Gastroesophageal sphincter (tissue), 4 donors: ENCODE results near the gene HCFC1. TPM values are rescaled to one million over a fixed set of nuclear protein-coding genes. Genes with fewer than 3 reads are reported as not detected.

Source experiments
- ATAC-seq: fragments of 150-250 bp; one replicate; pipeline ENCODE4 v1.9.1; 2016; ENCODE audit warnings: mild to moderate bottlenecking, moderate library complexity
- H3K27ac ChIP-seq, 4 donors: fragments of 200-600 bp; sonication (generic) in 3 of 4; 1 replicate in 3 of 4; 2 replicates in 1 of 4; pipeline ENCODE4 v1.5.1; 2016 to 2019
- H3K27me3 ChIP-seq: fragments of 200-600 bp; sonication (generic); one replicate; pipeline ENCODE4 v1.5.1; 2019
- H3K36me3 ChIP-seq, 2 donors: fragments of 200-600 bp; sonication (generic); one replicate each; pipeline ENCODE4 v1.5.1; 2019; ENCODE audit warnings: control low read depth in 1 of 2
- H3K4me1 ChIP-seq, 3 donors: fragments of 200-600 bp; sonication (generic); 1 replicate in 2 of 3; 2 replicates in 1 of 3; pipeline ENCODE4 v1.5.1; 2016 to 2019; ENCODE audit warnings: control low read depth in 2 of 3
- H3K4me3 ChIP-seq, 2 donors: fragments of 200-600 bp; sonication (generic); one replicate each; pipeline ENCODE4 v1.5.1; 2019; ENCODE audit warnings: mild to moderate bottlenecking in 1 of 2, moderate library complexity in 1 of 2
- H3K9me3 ChIP-seq, 3 donors: fragments of 200-600 bp; sonication (generic); one replicate each; pipeline ENCODE4 v1.5.1; 2017 to 2019; ENCODE audit warnings: control low read depth in 2 of 3
- CTCF ChIP-seq, 4 experiments: fragments of 200-600 bp in 2 of 4; fragments of 450-650 bp in 2 of 4; sonication (generic) in 1 of 4; IDR thresholded peaks; one replicate each; pipeline ENCODE4 v1.5.1; 2017 to 2019; ENCODE audit warnings: antibody characterized with exemption in 4 of 4, mild to moderate bottlenecking in 2 of 4, moderate library complexity in 2 of 4
- EP300 ChIP-seq: sonication (generic); formaldehyde crosslinking; IDR thresholded peaks from one replicate; pipeline ENCODE4 v1.6.1; 2017; ENCODE audit warnings: antibody characterized with exemption, mild to moderate bottlenecking
- POLR2A ChIP-seq, 2 donors: fragments of 450-650 bp; IDR thresholded peaks; one replicate each; pipeline ENCODE4 v1.6.1; 2017; ENCODE audit warnings: antibody characterized with exemption in 2 of 2, mild to moderate bottlenecking in 2 of 2, moderate library complexity in 1 of 2
- POLR2AphosphoS5 ChIP-seq: sonication (generic); formaldehyde crosslinking; IDR thresholded peaks from one replicate; pipeline ENCODE4 v1.6.1; 2017; ENCODE audit warnings: antibody characterized with exemption
- WGBS, 2 donors: methylation state at CpG; one replicate each; pipeline ENCODE4 v1.1.5; 2018; ENCODE audit warnings: low coverage in 1 of 2; 5-methylcytosine and 5-hydroxymethylcytosine counted together
- total RNA-seq, 4 donors: library from RNA; depleted of rRNA; stranded (reverse); fragments of >200 nt; gene quantifications; one replicate each; pipeline ENCODE4 v1.1.0, GENCODE V29; 2016

HCFC1 gene
- total RNA-seq, 4 donors from 2014 or later = 32.9 to 94.4 (median 43.1) TPM

GRCh38 chrX:153966841-153967535 is 4.6 kb downstream of the HCFC1 start:
- 82% methylated on average over 5 of the region's 14 CpGs; no CpG with 5 or more reads in 1 of the 2 donors for WGBS, 2 donors
- Histone ChIP-seq H3K36me3 (peaks cover 0 to 24% of the 10 kb centered on the region in 2 donors), H3K4me1 (peaks cover 2 to 58% (median 34%) of the 10 kb centered on the region in 3 donors), H3K27me3 (no peaks in the 10 kb centered on the region), H3K9me3 (no peaks in the 10 kb centered on the region), H3K27ac (peak overlapping the region in 3 of 4 donors; percentile 97 to 99 (median 99)), H3K4me3 (no peak overlapping the region)
- ATAC-seq = no peak
- TF ChIP-seq CTCF (IDR thresholded peaks at IDR 0.05) (no peak), EP300 (no peak), POLR2A (IDR thresholded peaks at IDR 0.05) (no peak), POLR2AphosphoS5 (no peak)

GRCh38 chrX:153966283-153966688 is 5.3 kb downstream of the HCFC1 start:
- ATAC-seq = peak; percentile 2
- Histone ChIP-seq H3K4me3 (no peak overlapping the region), H3K4me1 (peaks cover 2 to 58% (median 34%) of the 10 kb centered on the region in 3 donors), H3K36me3 (peaks cover 0 to 31% of the 10 kb centered on the region in 2 donors), H3K27ac (peak overlapping the region in 3 of 4 donors; percentile 97 to 99 (median 99)), H3K9me3 (no peaks in the 10 kb centered on the region), H3K27me3 (no peaks in the 10 kb centered on the region)
- WGBS, 2 donors = 78% methylated on average over 4 of the region's 15 CpGs; no CpG with 5 or more reads in 1 of the 2 donors
- TF ChIP-seq EP300 = no peak
- no peak for TF ChIP-seq POLR2A (IDR thresholded peaks at IDR 0.05)
- TF ChIP-seq CTCF (IDR thresholded peaks at IDR 0.05) = no peak
- TF ChIP-seq POLR2AphosphoS5 = no peak

- H3K27me3 ChIP-seq = no peaks in the 10 kb centered on the region
- peaks cover 2 to 58% (median 34%) of the 10 kb centered on the region in 3 donors for H3K4me1 ChIP-seq
- no peak overlapping the region for H3K4me3 ChIP-seq
- H3K36me3 ChIP-seq = peaks cover 0 to 40% of the 10 kb centered on the region in 2 donors
- WGBS, 2 donors = no CpG with 5 or more reads among the region's 5 CpGs
- ATAC-seq = no peak
- no peaks in the 10 kb centered on the region for H3K9me3 ChIP-seq
- TF ChIP-seq EP300 (no peak), CTCF (IDR thresholded peaks at IDR 0.05) (no peak), POLR2A (IDR thresholded peaks at IDR 0.05) (no peak), POLR2AphosphoS5 (no peak)
- H3K27ac ChIP-seq = peak overlapping the region in 2 of 4 donors; percentile 97 to 99
Observed at GRCh38 chrX:153965406-153965805, 6.2 kb downstream of the HCFC1 start.

- Histone ChIP-seq H3K36me3 (peaks cover 0 to 53% of the 10 kb centered on the region in 2 donors), H3K4me1 (peaks cover 2 to 50% (median 28%) of the 10 kb centered on the region in 3 donors), H3K27ac (no peak overlapping the region), H3K4me3 (no peak overlapping the region), H3K27me3 (no peaks in the 10 kb centered on the region), H3K9me3 (no peaks in the 10 kb centered on the region)
- TF ChIP-seq EP300 (no peak), POLR2A (IDR thresholded peaks at IDR 0.05) (no peak), POLR2AphosphoS5 (no peak), CTCF (IDR thresholded peaks at IDR 0.05) (no peak)
- WGBS, 2 donors = no CpG with 5 or more reads among the region's 14 CpGs
- no peak for ATAC-seq
Observed at GRCh38 chrX:153964105-153964504, 7.5 kb downstream of the HCFC1 start.

- ATAC-seq = no peak
- Histone ChIP-seq H3K27me3 (no peaks in the 10 kb centered on the region), H3K36me3 (peaks cover 0 to 58% of the 10 kb centered on the region in 2 donors), H3K27ac (no peak overlapping the region), H3K4me1 (peaks cover 2 to 45% (median 23%) of the 10 kb centered on the region in 3 donors), H3K9me3 (no peaks in the 10 kb centered on the region), H3K4me3 (no peak overlapping the region)
- 60% methylated on average over 1 of the region's 12 CpGs; no CpG with 5 or more reads in 1 of the 2 donors for WGBS, 2 donors
- TF ChIP-seq POLR2AphosphoS5 (no peak), POLR2A (IDR thresholded peaks at IDR 0.05) (no peak), EP300 (no peak), CTCF (IDR thresholded peaks at IDR 0.05) (no peak)
Observed at GRCh38 chrX:153963546-153963945, 8.1 kb downstream of the HCFC1 start.
